Right lobe of liver (tissue), 4 donors: ENCODE measurements around the gene LILRB1.
"Not testable (repeated sequence)": the region's sequence is repeated elsewhere in the genome, so short reads cannot be mapped to it uniquely, and the experiment has no call there.

ENCODE experiments used
- POLR2A ChIP-seq: fragments of 450-650 bp; IDR thresholded peaks from one replicate; pipeline ENCODE4 v1.6.1; 2017; ENCODE audit warnings: antibody characterized with exemption, mild to moderate bottlenecking
- TF ChIP-seq, protein P1 (sequence below), 4 donors: fragments of 200-600 bp in 3 of 4; fragments of 450-650 bp in 1 of 4; IDR thresholded peaks; one replicate each; pipeline versions ENCODE4 v1.5.1 to v1.8.0; 2016 to 2022; ENCODE audit warnings: antibody characterized with exemption in 4 of 4, mild to moderate bottlenecking in 2 of 4
- donor health status: DM: no; HTN: no; CAD: no.
- donor health status: DM: no; HTN: no; CAD: no.
- donor health status: DM: no; HTN: yes; CAD: no.

DNA sequence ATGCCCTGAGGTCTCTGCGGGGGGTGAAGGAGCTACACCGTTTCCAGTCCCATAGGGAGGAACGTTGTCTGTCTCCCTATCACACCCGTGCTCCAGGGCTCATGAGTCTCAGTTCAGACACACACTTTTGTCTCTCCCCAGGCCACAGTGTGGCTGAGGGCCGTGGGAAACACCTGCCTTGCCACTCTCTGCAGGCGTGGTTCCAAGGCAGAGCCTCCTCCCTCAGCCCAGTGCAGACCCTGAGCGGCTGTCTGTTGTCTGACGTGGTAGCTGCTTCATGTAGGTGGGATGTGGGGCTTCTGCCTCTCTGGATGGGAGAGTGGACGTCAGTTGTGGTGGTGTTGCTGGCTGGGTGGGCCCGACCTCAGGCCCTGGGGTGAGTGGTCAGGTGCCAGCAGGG is 6.0 kb upstream of the LILRB1 start:
- TF ChIP-seq, protein P1, sequence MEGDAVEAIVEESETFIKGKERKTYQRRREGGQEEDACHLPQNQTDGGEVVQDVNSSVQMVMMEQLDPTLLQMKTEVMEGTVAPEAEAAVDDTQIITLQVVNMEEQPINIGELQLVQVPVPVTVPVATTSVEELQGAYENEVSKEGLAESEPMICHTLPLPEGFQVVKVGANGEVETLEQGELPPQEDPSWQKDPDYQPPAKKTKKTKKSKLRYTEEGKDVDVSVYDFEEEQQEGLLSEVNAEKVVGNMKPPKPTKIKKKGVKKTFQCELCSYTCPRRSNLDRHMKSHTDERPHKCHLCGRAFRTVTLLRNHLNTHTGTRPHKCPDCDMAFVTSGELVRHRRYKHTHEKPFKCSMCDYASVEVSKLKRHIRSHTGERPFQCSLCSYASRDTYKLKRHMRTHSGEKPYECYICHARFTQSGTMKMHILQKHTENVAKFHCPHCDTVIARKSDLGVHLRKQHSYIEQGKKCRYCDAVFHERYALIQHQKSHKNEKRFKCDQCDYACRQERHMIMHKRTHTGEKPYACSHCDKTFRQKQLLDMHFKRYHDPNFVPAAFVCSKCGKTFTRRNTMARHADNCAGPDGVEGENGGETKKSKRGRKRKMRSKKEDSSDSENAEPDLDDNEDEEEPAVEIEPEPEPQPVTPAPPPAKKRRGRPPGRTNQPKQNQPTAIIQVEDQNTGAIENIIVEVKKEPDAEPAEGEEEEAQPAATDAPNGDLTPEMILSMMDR (IDR thresholded peaks at IDR 0.05), result not testable (repeated sequence)
- not testable (repeated sequence) for TF ChIP-seq POLR2A
